Measurements from ENCODE around the gene FBXL13. TPM values are rescaled to one million over a fixed set of nuclear protein-coding genes. Genes with fewer than 3 reads are reported as not detected.

The FBXL13 gene
- total and polyA plus RNA-seq, 10 of the 15 experiments (the other 5 are each of a cell fraction or from before 2014, with no cell fraction given): 0.08 to 0.95 (median 0.28) TPM; not detected in 2

GRCh38 chr7:102833343-102833742 lies 241.3 kb downstream of the FBXL13 start (continued):
- TF ChIP-seq NR2F1 (conservative IDR thresholded peaks at IDR 0.05) (no peak), RUNX3 (IDR thresholded peaks at IDR 0.05; ENCODE audit: low read length) (no peak)

- Histone ChIP-seq H3K4me1 (ENCODE audit: control insufficient read depth, insufficient read depth, low read length) (peaks cover 2% of the 10 kb centered on the region; the same call in 1 of the 2 replicates), H3K4me3 (no peak overlapping the region), H4K20me1 (ENCODE audit: control insufficient read depth, insufficient read depth) (no peaks in the 10 kb centered on the region), H2AFZ (ENCODE audit: control insufficient read depth, low read depth, low read length) (no peak overlapping the region), H3K36me3 (ENCODE audit: control insufficient read depth in 2 of 2, insufficient read depth in 2 of 2, low read length in 1 of 2) (no peaks in the 10 kb centered on the region), H3K27me3 (replicated peaks in 1 of 2; ENCODE audit: control insufficient read depth in 2 of 2, insufficient read depth in 2 of 2, low read length in 1 of 2) (no peaks in the 10 kb centered on the region), H3K9ac (ENCODE audit: control insufficient read depth, insufficient read depth, low read length) (no peak overlapping the region), H3K9me3 (replicated peaks; ENCODE audit: control insufficient read depth, insufficient read depth, low read length) (no peaks in the 10 kb centered on the region), H3K4me2 (ENCODE audit: control insufficient read depth, insufficient read depth) (no peak overlapping the region), H3K79me2 (ENCODE audit: control insufficient read depth, insufficient read depth, low read length) (no peaks in the 10 kb centered on the region), H3K27ac (ENCODE audit: control insufficient read depth, insufficient read depth) (no peak overlapping the region)
- BruUV-seq (replicated peaks): no TSS peak
- CTCF ChIA-PET: interaction anchor here (0.8 kb wide), 1 partner anchor 15 kb away, joined by 3 read pairs; no protein-coding TSS in a partner anchor
- DNase-seq (ENCODE audit: low read depth, low spot score): no peak
- WGBS (ENCODE audit: insufficient coverage, insufficient replicate concordance, low lambda C conversion rate, missing lambda C conversion rate): 100% methylated on average over 1 of the region's 1 CpG
- in situ Hi-C loops (cut with MboI) (no loop called here), intact Hi-C loops (cut with micrococcal nuclease; ENCODE audit: unreplicated experiment) (no loop called here)
- RAD21 ChIA-PET (ENCODE audit: unreplicated experiment): interaction anchor here (0.5 kb wide), 1 partner anchor 229 kb away, joined by 4 read pairs; no protein-coding TSS in a partner anchor
- no peak for FAIRE-seq
- SMC1A ChIA-PET (ENCODE audit: uncharacterized antibody, unreplicated experiment): interaction anchor here (0.6 to 2.0 kb wide), 4 partner anchors 9 to 42 kb away, joined by 3 to 5 read pairs (median 3); no protein-coding TSS in a partner anchor
- no peak for TF ChIP-seq NFYA (IDR thresholded peaks at IDR 0.05; ENCODE audit: borderline replicate concordance, low read depth, low read length)
- POLR2A ChIA-PET: no interaction called here
- no peak for ATAC-seq
These were observed 241.9 kb downstream of the FBXL13 start for GRCh38 chr7:102832674-102833073.

- Histone ChIP-seq H3K27ac (ENCODE audit: control insufficient read depth, insufficient read depth) (no peak overlapping the region), H2AFZ (ENCODE audit: control insufficient read depth, low read depth, low read length) (no peak overlapping the region), H3K4me3 (no peak overlapping the region), H3K27me3 (replicated peaks in 1 of 2; ENCODE audit: control insufficient read depth in 2 of 2, insufficient read depth in 2 of 2, low read length in 1 of 2) (no peaks in the 10 kb centered on the region), H4K20me1 (ENCODE audit: control insufficient read depth, insufficient read depth) (no peaks in the 10 kb centered on the region), H3K9me3 (replicated peaks; ENCODE audit: control insufficient read depth, insufficient read depth, low read length) (no peaks in the 10 kb centered on the region), H3K4me1 (ENCODE audit: control insufficient read depth, insufficient read depth, low read length) (peaks cover 2% of the 10 kb centered on the region; the same call in 1 of the 2 replicates), H3K36me3 (ENCODE audit: control insufficient read depth in 2 of 2, insufficient read depth in 2 of 2, low read length in 1 of 2) (no peaks in the 10 kb centered on the region), H3K9ac (ENCODE audit: control insufficient read depth, insufficient read depth, low read length) (no peak overlapping the region), H3K79me2 (ENCODE audit: control insufficient read depth, insufficient read depth, low read length) (no peaks in the 10 kb centered on the region), H3K4me2 (ENCODE audit: control insufficient read depth, insufficient read depth) (no peak overlapping the region)
- TF ChIP-seq ASH2L (IDR thresholded peaks at IDR 0.05; ENCODE audit: borderline replicate concordance, low read depth) (no peak), SREBF1 (IDR thresholded peaks at IDR 0.05; ENCODE audit: low read length) (no peak), RAD51 (IDR thresholded peaks at IDR 0.05) (no peak), YBX1 (IDR thresholded peaks at IDR 0.05) (no peak), POLR2AphosphoS5 (IDR thresholded peaks at IDR 0.05; ENCODE audit: low read length) (no peak)
- ChIA-PET POLR2A (no interaction called here), RAD21 (ENCODE audit: unreplicated experiment) (no interaction called here), CTCF (no interaction called here), SMC1A (ENCODE audit: uncharacterized antibody, unreplicated experiment) (no interaction called here)
- ATAC-seq (no peak), DNase-seq (ENCODE audit: low read depth, low spot score) (no peak), FAIRE-seq (no peak)
- in situ Hi-C loops (cut with MboI) (no loop called here), intact Hi-C loops (cut with micrococcal nuclease; ENCODE audit: unreplicated experiment) (no loop called here)
- WGBS (ENCODE audit: insufficient coverage, insufficient replicate concordance, low lambda C conversion rate, missing lambda C conversion rate): 96% methylated on average over 2 of the region's 2 CpGs
- no TSS peak for BruUV-seq (replicated peaks)
These were observed 244.4 kb downstream of the FBXL13 start for GRCh38 chr7:102830197-102830596.

Measured in GM12878 (cell line).